H1 (cell line): ENCODE measurements around the gene TPM2. TPM values are rescaled to one million over a fixed set of nuclear protein-coding genes. Genes with fewer than 3 reads are reported as not detected.
A peak's percentile ranks its signal among the peaks of the same experiment; 100 is the strongest.

Experiments
- CTCF ChIA-PET: fragments of 300-600 bp; sonication (Branson Sonifier 250); formaldehyde crosslinking; loops from one replicate; lab custom pipeline; 2021; ENCODE audit not compliant: partially characterized antibody; lab: Charles Lee
- POLR2A ChIA-PET: fragments of 300-600 bp; sonication (Branson Sonifier 250); formaldehyde crosslinking; loops from one replicate; lab custom pipeline; 2021; ENCODE audit warnings: inconsistent platforms; ENCODE audit not compliant: partially characterized antibody; lab: Charles Lee
- DNase-seq, 2 experiments: peaks; one replicate each; pipeline versions ENCODE4 v3.0.0 to v3.0.0-alpha.2; 2010 to 2022; ENCODE audit warnings: low spot score in 2 of 2, low read depth in 1 of 2, mixed read lengths in 1 of 2
- FAIRE-seq: peaks from 2 replicates; lab custom pipeline; 2011; peaks lifted over from hg19 to GRCh38; lab: Jason Lieb, UNC
- H2AFZ ChIP-seq: 2 replicates; pipeline ENCODE4 v1.8.1; 2012; ENCODE audit warnings: low read length, inconsistent platforms
- H2AK5ac ChIP-seq: 2 replicates; pipeline ENCODE4 v1.6.1; 2013; ENCODE audit warnings: low read depth, low read length
- H2BK120ac ChIP-seq: replicated peaks from 2 replicates; pipeline ENCODE3; 2013; ENCODE audit warnings: low read depth, low read length, inconsistent platforms
- H2BK12ac ChIP-seq: 2 replicates; pipeline ENCODE4 v1.6.1; 2013; ENCODE audit warnings: low read depth, low read length
- H2BK15ac ChIP-seq: 2 replicates; pipeline ENCODE4 v1.6.1; 2013; ENCODE audit warnings: low read length
- H2BK20ac ChIP-seq: 2 replicates; pipeline ENCODE4 v1.6.1; 2013; ENCODE audit warnings: low read length
- H2BK5ac ChIP-seq: 2 replicates; pipeline ENCODE4 v1.6.1; 2013; ENCODE audit warnings: low read depth, low read length
- H3K14ac ChIP-seq: 2 replicates; pipeline ENCODE4 v1.6.1; 2013; ENCODE audit warnings: inconsistent platforms; ENCODE audit not compliant: insufficient read length
- H3K18ac ChIP-seq: 2 replicates; pipeline ENCODE4 v1.6.1; 2013; ENCODE audit warnings: low read length; ENCODE audit errors: extremely low read depth
- H3K23ac ChIP-seq: 2 replicates; pipeline ENCODE4 v1.6.1; 2013; ENCODE audit warnings: inconsistent platforms; ENCODE audit not compliant: insufficient read length
- H3K23me2 ChIP-seq: 2 replicates; pipeline ENCODE4 v1.6.1; 2013; ENCODE audit warnings: low read depth, low read length
- H3K27ac ChIP-seq: 2 replicates; pipeline ENCODE4 v1.6.1; 2011; ENCODE audit warnings: low read depth, low read length, inconsistent platforms
- H3K27me3 ChIP-seq, 4 experiments: replicated peaks in 1 of 4; 1 replicate in 1 of 4; 2 replicates in 3 of 4; pipeline versions ENCODE4 v1.6.1 to v1.8.1; 2011 to 2013; ENCODE audit warnings: low read length in 3 of 4, mild to moderate bottlenecking in 3 of 4, inconsistent platforms in 2 of 4, mixed read lengths in 2 of 4, moderate library complexity in 1 of 4; ENCODE audit not compliant: control insufficient read depth in 3 of 4, insufficient read depth in 3 of 4; ENCODE audit errors: extremely low read depth in 1 of 4
- H3K36me3 ChIP-seq, 4 experiments: 2 replicates each; pipeline versions ENCODE4 v1.6.1 to v1.8.1; 2011 to 2013; ENCODE audit warnings: mild to moderate bottlenecking in 4 of 4, low read length in 3 of 4, moderate library complexity in 2 of 4, control low read depth in 1 of 4, inconsistent platforms in 1 of 4; ENCODE audit not compliant: insufficient read depth in 4 of 4, control insufficient read depth in 2 of 4
- H3K4ac ChIP-seq: replicated peaks from 2 replicates; pipeline ENCODE3; 2013; ENCODE audit warnings: low read length, low read depth, mixed read lengths, inconsistent platforms; ENCODE audit not compliant: insufficient read length
- H3K4me1 ChIP-seq, 4 experiments: replicated peaks in 1 of 4; 1 replicate in 1 of 4; 2 replicates in 3 of 4; pipeline versions ENCODE4 v1.6.1 to v1.8.1; 2011 to 2013; ENCODE audit warnings: low read length in 3 of 4, inconsistent platforms in 2 of 4, mixed read lengths in 1 of 4; ENCODE audit not compliant: insufficient read depth in 4 of 4, control insufficient read depth in 3 of 4
- H3K4me2 ChIP-seq, 2 experiments: 2 replicates each; pipeline versions ENCODE4 v1.6.1 to v1.8.1; 2011 to 2013; ENCODE audit warnings: low read depth in 2 of 2, low read length in 2 of 2, control low read depth in 1 of 2, inconsistent platforms in 1 of 2, mild to moderate bottlenecking in 1 of 2; ENCODE audit not compliant: insufficient read depth in 1 of 2
- H3K4me3 ChIP-seq, 4 experiments: fragments of 200-600, 300-600 bp in 1 of 4; sonication (generic), shearing (Covaris generic), sonication (Bioruptor Twin) in 1 of 4; 2 replicates each; pipeline versions ENCODE4 v1.5.1 to v1.8.1; 2011 to 2016; ENCODE audit warnings: low read length in 4 of 4, low read depth in 3 of 4, control low read depth in 2 of 4, inconsistent platforms in 2 of 4, mild to moderate bottlenecking in 2 of 4, mixed read lengths in 1 of 4, moderate library complexity in 1 of 4; ENCODE audit not compliant: insufficient read depth in 2 of 4; ENCODE audit errors: extremely low read depth in 1 of 4
- H3K56ac ChIP-seq: replicated peaks from 2 replicates; pipeline ENCODE3; 2013; ENCODE audit warnings: low read depth, mild to moderate bottlenecking, mixed read lengths, low read length, inconsistent platforms; ENCODE audit not compliant: insufficient read length
- H3K79me1 ChIP-seq: 2 replicates; pipeline ENCODE4 v1.6.1; 2013; ENCODE audit warnings: low read depth, low read length, control low read depth
- H3K79me2 ChIP-seq, 2 experiments: 2 replicates each; pipeline versions ENCODE4 v1.6.1 to v1.8.1; 2012 to 2013; ENCODE audit warnings: low read length in 2 of 2, mild to moderate bottlenecking in 2 of 2, inconsistent platforms in 1 of 2; ENCODE audit not compliant: insufficient read depth in 2 of 2, control insufficient read depth in 1 of 2
- H3K9ac ChIP-seq, 4 experiments: replicated peaks in 1 of 4; 1 replicate in 1 of 4; 2 replicates in 3 of 4; pipeline versions ENCODE4 v1.6.1 to v1.8.1; 2011 to 2013; ENCODE audit warnings: low read depth in 3 of 4, low read length in 3 of 4, control low read depth in 2 of 4, mild to moderate bottlenecking in 2 of 4, moderate library complexity in 2 of 4, inconsistent platforms in 1 of 4; ENCODE audit errors: extremely low read depth in 1 of 4
- H3K9me3 ChIP-seq, 2 experiments: 2 replicates each; pipeline versions ENCODE4 v1.6.1 to v1.8.1; 2012 to 2013; ENCODE audit warnings: mild to moderate bottlenecking in 2 of 2, moderate library complexity in 2 of 2, control low read depth in 1 of 2, inconsistent platforms in 1 of 2, low read depth in 1 of 2, low read length in 1 of 2, mixed read lengths in 1 of 2; ENCODE audit not compliant: insufficient read depth in 2 of 2
- H4K20me1 ChIP-seq, 2 experiments: replicated peaks in 1 of 2; 2 replicates each; pipeline versions ENCODE3 to v1.8.1; 2011 to 2013; ENCODE audit warnings: inconsistent platforms in 2 of 2, low read length in 2 of 2, mild to moderate bottlenecking in 1 of 2; ENCODE audit not compliant: insufficient read depth in 2 of 2, control insufficient read depth in 1 of 2
- H4K5ac ChIP-seq: 2 replicates; pipeline ENCODE4 v1.6.1; 2013; ENCODE audit warnings: low read length, low read depth, mixed read lengths, inconsistent platforms; ENCODE audit not compliant: insufficient read length
- H4K8ac ChIP-seq: 2 replicates; pipeline ENCODE4 v1.8.0; 2013; ENCODE audit warnings: mild to moderate bottlenecking, moderate library complexity, low read length, inconsistent platforms; ENCODE audit not compliant: insufficient read depth; ENCODE audit errors: extremely low read depth
- H4K91ac ChIP-seq: replicated peaks from 2 replicates; pipeline ENCODE3; 2013; ENCODE audit warnings: low read length, mixed read lengths, inconsistent platforms; ENCODE audit not compliant: insufficient read length
- CBX8 ChIP-seq: fragments of 300-800, 300-1000 bp; sonication (generic); IDR thresholded peaks from 2 replicates; pipeline ENCODE4 v1.7.1; 2016; ENCODE audit warnings: low read depth, low read length, borderline replicate concordance
- CHD1 ChIP-seq: IDR thresholded peaks from 2 replicates; pipeline ENCODE4 v1.6.1; 2012; ENCODE audit warnings: low read depth, low read length, improper control_type of control experiment
- CHD2 ChIP-seq: IDR thresholded peaks from 2 replicates; pipeline ENCODE4 v1.6.1; 2012; ENCODE audit warnings: low read length, improper control_type of control experiment
- EP300 ChIP-seq, 2 experiments: IDR thresholded peaks; 1 replicate in 1 of 2; 2 replicates in 1 of 2; pipeline ENCODE4 v1.6.1; 2011 to 2012; ENCODE audit warnings: low read depth in 2 of 2, low read length in 2 of 2, mild to moderate bottlenecking in 2 of 2, borderline replicate concordance in 1 of 2, inconsistent platforms in 1 of 2, moderate library complexity in 1 of 2
- GABPA ChIP-seq: IDR thresholded peaks from 2 replicates; pipeline ENCODE4 v1.6.1; 2011; ENCODE audit warnings: mild to moderate bottlenecking, low read length, moderate library complexity, borderline replicate concordance; ENCODE audit not compliant: insufficient read depth
- GTF2F1 ChIP-seq: IDR thresholded peaks from 2 replicates; pipeline ENCODE4 v1.6.1; 2012; ENCODE audit warnings: low read depth, low read length, improper control_type of control experiment, borderline replicate concordance
- HDAC2 ChIP-seq, 2 experiments: fragments of 300-600 bp in 1 of 2; sonication (generic) in 1 of 2; IDR thresholded peaks; 2 replicates each; pipeline ENCODE4 v1.6.1; 2011 to 2012; ENCODE audit warnings: low read depth in 2 of 2, low read length in 2 of 2, mild to moderate bottlenecking in 2 of 2, moderate library complexity in 2 of 2, borderline replicate concordance in 1 of 2, inconsistent platforms in 1 of 2
- KDM5A ChIP-seq: fragments of 200-600 bp; IDR thresholded peaks from 2 replicates; pipeline ENCODE4 v1.7.1; 2012; ENCODE audit warnings: mild to moderate bottlenecking, low read length, inconsistent platforms, mixed read lengths
- NRF1 ChIP-seq: IDR thresholded peaks from 2 replicates; pipeline ENCODE4 v1.6.1; 2011; ENCODE audit warnings: mild to moderate bottlenecking, low read depth, low read length, improper control_type of control experiment
- POU5F1 ChIP-seq: IDR thresholded peaks from 2 replicates; pipeline ENCODE4 v1.6.1; 2011; ENCODE audit warnings: low read depth, mild to moderate bottlenecking, low read length, moderate library complexity
- SP4 ChIP-seq: IDR thresholded peaks from 2 replicates; pipeline ENCODE4 v1.6.1; 2012; ENCODE audit warnings: low read length, inconsistent platforms
- SUZ12 ChIP-seq: fragments of 200-600 bp; sonication (generic); IDR thresholded peaks from 2 replicates; pipeline ENCODE4 v1.6.1; 2012; ENCODE audit warnings: mild to moderate bottlenecking, inconsistent platforms, low read length, moderate library complexity, mixed read lengths
- TAF7 ChIP-seq: optimal IDR thresholded peaks from 2 replicates; pipeline ENCODE3; 2011; ENCODE audit warnings: low read depth, mild to moderate bottlenecking, inconsistent platforms, low read length, moderate library complexity, borderline replicate concordance
- ZNF274 ChIP-seq: IDR thresholded peaks from 2 replicates; pipeline ENCODE4 v1.7.0; 2012; ENCODE audit warnings: low read length, borderline replicate concordance; ENCODE audit errors: extremely low read depth
- WGBS, 2 experiments: shearing (Covaris generic) in 1 of 2; methylation state at CpG; one replicate each; pipeline versions ENCODE4 v1.1.6 to v1.1.7; 2013 to 2015; ENCODE audit warnings: low lambda C conversion rate in 2 of 2, mixed read lengths in 2 of 2, inconsistent platforms in 1 of 2, low coverage in 1 of 2, missing lambda C conversion rate in 1 of 2; ENCODE audit not compliant: insufficient replicate concordance in 2 of 2, insufficient coverage in 1 of 2, insufficient read length in 1 of 2; ENCODE audit errors: extremely low coverage in 1 of 2, missing lambda C conversion rate in 1 of 2; 5-methylcytosine and 5-hydroxymethylcytosine counted together
- polyA plus RNA-seq, 7 experiments: library from polyadenylated mRNA; depleted of rRNA in 3 of 7; stranded (reverse) in 5 of 7; unstranded in 2 of 7; fragments of >200 nt in 5 of 7; fragments of 200-250 nt in 2 of 7; gene quantifications; 1 replicate in 5 of 7; 2 replicates in 1 of 7; 4 replicates in 1 of 7; pipeline versions ENCODE4 v1.2.1 to v1.2.3, GENCODE V29; 2011 to 2013; ENCODE audit warnings: missing spikeins in 2 of 7, mixed read lengths in 2 of 7
- total RNA-seq: library from RNA; stranded (reverse); fragmentation: NEBNext Ultra II Directional; extraction: Animal tissue kit (Norgen Biotek cat#: 25700); gene quantifications from 2 replicates; pipeline ENCODE4 v1.2.1, GENCODE V29; 2021

The TPM2 gene
- total and polyA plus RNA-seq, 2 of the 8 experiments (the other 6 are each of a cell fraction or from before 2014, with no cell fraction given): 62.5 to 181 TPM

DNA sequence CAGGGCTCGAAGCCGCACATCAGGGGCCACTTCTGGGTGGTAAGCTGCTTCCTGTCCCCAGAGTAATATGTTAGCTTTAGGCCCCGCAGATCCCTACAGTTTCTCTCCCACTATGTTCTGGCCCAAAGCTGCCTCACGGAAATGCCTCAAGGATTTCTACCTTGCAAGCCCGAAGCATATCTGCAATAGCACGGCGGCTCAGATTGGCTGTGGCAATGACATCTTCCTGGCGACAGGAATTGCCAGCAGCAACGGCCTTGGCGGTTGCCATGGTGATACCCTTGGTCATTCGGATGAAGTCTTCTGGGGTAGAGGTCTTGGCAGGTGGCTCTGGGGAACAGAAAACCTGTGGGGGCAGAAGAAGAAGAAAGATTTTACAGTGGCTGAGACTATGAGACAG, 10.3 kb upstream of the TPM2 start:
- CTCF ChIA-PET: interaction anchor here (0.6 to 14.1 kb wide), 8 partner anchors 9 to 55 kb away, joined by 3 to 347 read pairs (median 42); partner anchors contain the start of genes ARHGEF39, CA9, CCDC107 and RMRP
- 90% methylated on average over 11 of the region's 11 CpGs; no CpG with 5 or more reads in 1 of the 2 experiments for WGBS, 2 experiments
- TF ChIP-seq SUZ12: no peak
- TF ChIP-seq NRF1: no peak
- no peak for TF ChIP-seq ZNF274
- TF ChIP-seq POU5F1: no peak
- no peak for TF ChIP-seq GTF2F1
- TF ChIP-seq TAF7: no peak
- TF ChIP-seq HDAC2 (IDR thresholded peaks at IDR 0.05; ENCODE audit: borderline replicate concordance in 1 of 2, low read depth in 2 of 2, low read length in 2 of 2): no peak
- TF ChIP-seq KDM5A: no peak
- no peak for TF ChIP-seq CBX8
- TF ChIP-seq SP4: no peak
- no peak for TF ChIP-seq GABPA
- no peak for TF ChIP-seq CHD1
- no peak for TF ChIP-seq CHD2
- TF ChIP-seq EP300 (IDR thresholded peaks at IDR 0.05; ENCODE audit: borderline replicate concordance in 1 of 2, low read depth in 2 of 2, low read length in 2 of 2): no peak

More for the DNA sequence above, 10.3 kb upstream of the TPM2 start:
- no peaks in the 10 kb centered on the region for H3K23me2 ChIP-seq
- H3K79me2 ChIP-seq: no peaks in the 10 kb centered on the region
- no peak overlapping the region for H3K4ac ChIP-seq
- no peaks in the 10 kb centered on the region for H3K4me1 ChIP-seq
- no peak overlapping the region for H2BK15ac ChIP-seq
- H2BK120ac ChIP-seq: no peak overlapping the region
- H3K4me3 ChIP-seq: no peak overlapping the region
- H4K8ac ChIP-seq: no peak overlapping the region; the same call in 1 of the 2 replicates
- no peaks in the 10 kb centered on the region for H3K27me3 ChIP-seq
- H2BK20ac ChIP-seq: no peak overlapping the region
- no peak overlapping the region for H4K91ac ChIP-seq
- no peak for DNase-seq
- POLR2A ChIA-PET: interaction anchor here (0.7 to 14.9 kb wide), 4 partner anchors 11 to 28 kb away, joined by 3 to 158 read pairs (median 4); partner anchors contain the start of genes CREB3 and TLN1
- H3K27ac ChIP-seq: no peak overlapping the region
- H3K9ac ChIP-seq: peak overlapping the region in 1 of 4 experiments; percentile 25; a peak in 1 of 7 replicates
- no peak overlapping the region for H4K5ac ChIP-seq
- H3K14ac ChIP-seq: no peak overlapping the region
- H3K4me2 ChIP-seq: no peak overlapping the region
- H2BK5ac ChIP-seq: no peak overlapping the region
- H3K36me3 ChIP-seq: peaks cover 42 to 67% (median 65%) of the 10 kb centered on the region in 4 experiments
- FAIRE-seq: no peak
- H3K9me3 ChIP-seq: no peaks in the 10 kb centered on the region
- H2AFZ ChIP-seq: no peak overlapping the region
- H3K56ac ChIP-seq: no peak overlapping the region
- H3K18ac ChIP-seq: no peak overlapping the region
- no peak overlapping the region for H3K23ac ChIP-seq
- H2BK12ac ChIP-seq: no peak overlapping the region
- no peak overlapping the region for H2AK5ac ChIP-seq
- no peaks in the 10 kb centered on the region for H3K79me1 ChIP-seq
- peaks cover 3 to 10% of the 10 kb centered on the region in 2 experiments for H4K20me1 ChIP-seq
